K562 (cell line): ENCODE data around the gene HTRA3.

Experiments
- DNMT1 ChIP-seq: fragments of 450-650 bp; IDR thresholded peaks from 2 replicates; pipeline ENCODE4 v1.6.1; 2016; ENCODE audit warnings: antibody characterized with exemption, mild to moderate bottlenecking
- HIVEP1 ChIP-seq: fragments of 250-450 bp; sonication (Bioruptor Pico); IDR thresholded peaks from 2 replicates; pipeline ENCODE4 v1.4.0; 2020; ENCODE audit warnings: mild to moderate bottlenecking
- KDM5B ChIP-seq: fragments of 200-600 bp; sonication (generic); IDR thresholded peaks from 2 replicates; pipeline ENCODE4 v1.6.1; 2012; ENCODE audit warnings: low read depth, mild to moderate bottlenecking, moderate library complexity, low read length, control low read depth, inconsistent platforms; ENCODE audit not compliant: insufficient replicate concordance
- SETDB1 ChIP-seq: IDR thresholded peaks from one replicate; pipeline ENCODE4 v1.6.1; 2012; ENCODE audit warnings: low read length, control low read depth, inconsistent platforms
- TEAD2 ChIP-seq: fragments of 450-650 bp; IDR thresholded peaks from 2 replicates; pipeline ENCODE4 v1.6.1; 2016; ENCODE audit warnings: missing genetic modification characterization, control low read depth, missing compliant biosample characterization
- WHSC1 ChIP-seq: IDR thresholded peaks from one replicate; pipeline ENCODE4 v1.6.1; 2012; ENCODE audit warnings: low read length, control low read depth, inconsistent platforms

DNA sequence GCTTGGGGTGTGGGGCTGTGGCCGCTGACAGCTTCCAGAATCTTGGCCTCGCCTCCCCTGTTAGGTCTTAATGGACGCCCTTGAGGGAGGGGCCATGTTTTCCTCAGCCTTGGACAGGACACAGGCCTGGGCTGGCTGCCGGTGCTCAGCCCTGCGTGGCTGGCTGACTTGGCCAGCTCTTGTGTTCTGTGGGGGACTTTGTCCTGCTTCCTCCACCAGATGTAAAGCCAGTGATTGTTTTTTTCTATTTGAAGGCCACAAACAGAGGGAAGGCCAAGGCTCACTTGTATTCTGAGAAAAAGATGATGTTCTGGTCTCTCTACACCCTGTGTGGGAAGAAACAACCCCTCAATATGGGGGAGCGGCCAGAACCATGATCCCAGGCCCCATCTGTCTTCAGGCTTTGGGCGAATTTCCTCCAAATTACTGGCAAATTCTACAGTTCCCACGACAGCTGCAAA lies 71.3 kb downstream of the HTRA3 start:
- TF ChIP-seq SETDB1 (no peak), WHSC1 (no peak), TEAD2 (tag) (no peak), DNMT1 (no peak), HIVEP1 (CRISPR knock-in tag) (no peak), KDM5B (no peak)
